SK-MEL-5 (cell line): ENCODE results near the gene CD8B2. TPM values are rescaled to one million over a fixed set of nuclear protein-coding genes. Genes with fewer than 3 reads are reported as not detected.
"Not testable (repeated sequence)": the region's sequence is repeated elsewhere in the genome, so short reads cannot be mapped to it uniquely, and the experiment has no call there.

ENCODE experiments used
- DNase-seq: peaks from one replicate; pipeline ENCODE4 v3.0.0-alpha.2; 2016; ENCODE audit warnings: low read depth, low spot score
- in situ Hi-C: cut with HindIII; loops from 2 replicates; pipeline ENCODE4 v1.10.0; 2016; ENCODE audit warnings: low sequenced_read_pairs, high pct_unique_total_duplicates, low pct_unique_long_range_greater_than_20kb
- polyA plus RNA-seq, 2 experiments: library from polyadenylated mRNA; depleted of rRNA; stranded (reverse); fragments of >200 nt; gene quantifications; 2 replicates each; pipeline ENCODE4 v1.2.3, GENCODE V29; 2015
- total RNA-seq: library from RNA; depleted of rRNA; stranded (reverse); fragments of >200 nt; shearing (Covaris generic); gene quantifications from 2 replicates; pipeline ENCODE4 v1.2.3, GENCODE V29; 2014; rRNA removed

The CD8B2 gene
- total RNA-seq: not detected in 2 replicates
- not detected in 2 replicates for polyA plus RNA-seq (2015; cell fraction: cytosol; rRNA removed)
- polyA plus RNA-seq (2015; cell fraction: nucleus; rRNA removed): not detected in 2 replicates

- DNase-seq, in situ Hi-C loops: not testable (repeated sequence)
These were observed at the start of gene CD8B2 for GRCh38 chr2:106486551-106487385. Gene CD8B2, plus strand, starts transcription at chr2:106487364. Its CDS starts 63 bp downstream, at chr2:106487427.

GRCh38 chr2:106461882-106462281 is 25.3 kb upstream of the CD8B2 start:
- in situ Hi-C loops: not testable (repeated sequence)
- DNase-seq: peak; percentile 24

- DNase-seq, in situ Hi-C loops: not testable (repeated sequence)
These were observed 19.6 kb upstream of the CD8B2 start for GRCh38 chr2:106467516-106467915.

GRCh38 chr2:106468107-106468506 is 19.1 kb upstream of the CD8B2 start, which contains the start of gene RGPD3:
Gene RGPD3, minus strand, starts transcription at chr2:106468413. Its CDS starts 125 bp downstream, at chr2:106468288.
- DNase-seq, in situ Hi-C loops: not testable (repeated sequence)

GRCh38 chr2:106470658-106471057 is 16.5 kb upstream of the CD8B2 start:
- in situ Hi-C loops, DNase-seq: not testable (repeated sequence)

- in situ Hi-C loops, DNase-seq: not testable (repeated sequence)
These were observed 9.5 kb upstream of the CD8B2 start for GRCh38 chr2:106477647-106478046.

- DNase-seq, in situ Hi-C loops: not testable (repeated sequence)
These were observed 7.6 kb upstream of the CD8B2 start for GRCh38 chr2:106479563-106479962.

GRCh38 chr2:106487386-106488191 is 425 bp downstream of the CD8B2 start:
- in situ Hi-C loops, DNase-seq: not testable (repeated sequence)

GRCh38 chr2:106489701-106490100 is 2.5 kb downstream of the CD8B2 start:
- in situ Hi-C loops, DNase-seq: not testable (repeated sequence)

GRCh38 chr2:106492399-106492798 is 5.2 kb downstream of the CD8B2 start:
- in situ Hi-C loops, DNase-seq: not testable (repeated sequence)

- DNase-seq, in situ Hi-C loops: not testable (repeated sequence)
These were observed 5.7 kb downstream of the CD8B2 start for GRCh38 chr2:106492913-106493312.

- in situ Hi-C loops, DNase-seq: not testable (repeated sequence)
These were observed 11.4 kb downstream of the CD8B2 start for GRCh38 chr2:106498549-106498948.

GRCh38 chr2:106500350-106500749 is 13.2 kb downstream of the CD8B2 start:
- in situ Hi-C loops, DNase-seq: not testable (repeated sequence)

- in situ Hi-C loops, DNase-seq: not testable (repeated sequence)
These were observed 15.2 kb downstream of the CD8B2 start for GRCh38 chr2:106502351-106502750.

- in situ Hi-C loops, DNase-seq: not testable (repeated sequence)
These were observed 17.0 kb downstream of the CD8B2 start for GRCh38 chr2:106504192-106504591.

GRCh38 chr2:106504787-106505186 is 17.6 kb downstream of the CD8B2 start:
- in situ Hi-C loops, DNase-seq: not testable (repeated sequence)

GRCh38 chr2:106506002-106506687 is 19.0 kb downstream of the CD8B2 start:
- in situ Hi-C loops, DNase-seq: not testable (repeated sequence)
